Stimulated activated CD8-positive, alpha-beta memory T cell treated with anti-CD3 and anti-CD28 coated beads, Interleukin-7, amount 100 ng/mL, for 1 hour (primary cell): ENCODE measurements around the gene BCAP29.

Experiments used
- DNase-seq, 2 donors: peaks; one replicate each; pipeline ENCODE4 v3.0.0-alpha.2; 2020; ENCODE audit warnings: low read depth in 2 of 2

BCAP29 gene

GRCh38 chr7:107667341-107667740 lies 87.3 kb downstream of the BCAP29 start:
- no peak for DNase-seq

GRCh38 chr7:107668296-107668695 lies 88.2 kb downstream of the BCAP29 start:
- no peak for DNase-seq
